Measurements from ENCODE around the gene IZUMO4.
"Not testable (repeated sequence)": the region's sequence is repeated elsewhere in the genome, so short reads cannot be mapped to it uniquely, and the experiment has no call there.

The IZUMO4 gene

GRCh38 chr19:2084993-2085720, 11.6 kb upstream of the IZUMO4 start:
- FAIRE-seq (no peak), DNase-seq (ENCODE audit: insufficient read length, low spot score) (no peak)
- no peak for TF ChIP-seq CTCF (IDR thresholded peaks at IDR 0.05; ENCODE audit: insufficient read depth, missing control alignments)

GRCh38 chr19:2086695-2087620, 9.8 kb upstream of the IZUMO4 start:
- not testable (repeated sequence) for FAIRE-seq; DNase-seq (ENCODE audit: insufficient read length, low spot score)

- no peak for TF ChIP-seq CTCF (IDR thresholded peaks at IDR 0.05; ENCODE audit: insufficient read depth, missing control alignments)
- DNase-seq (ENCODE audit: insufficient read length, low spot score) (no peak), FAIRE-seq (no peak)
These were observed 9.1 kb upstream of the IZUMO4 start for GRCh38 chr19:2087621-2088100.

- DNase-seq (ENCODE audit: insufficient read length, low spot score) (no peak), FAIRE-seq (no peak)
- TF ChIP-seq CTCF (IDR thresholded peaks at IDR 0.05; ENCODE audit: insufficient read depth, missing control alignments): no peak
These were observed 7.6 kb upstream of the IZUMO4 start for GRCh38 chr19:2089001-2089711.

- no peak for FAIRE-seq
- no peak for DNase-seq (ENCODE audit: insufficient read length, low spot score)
- TF ChIP-seq CTCF (IDR thresholded peaks at IDR 0.05; ENCODE audit: insufficient read depth, missing control alignments): no peak
These were observed 7.0 kb upstream of the IZUMO4 start for GRCh38 chr19:2089727-2090053.

- FAIRE-seq; DNase-seq (ENCODE audit: insufficient read length, low spot score): not testable (repeated sequence)
These were observed 4.7 kb upstream of the IZUMO4 start for GRCh38 chr19:2091926-2092525.

- DNase-seq (ENCODE audit: insufficient read length, low spot score) (peak; percentile 69), FAIRE-seq (no peak)
- peak; percentile 3 for TF ChIP-seq CTCF (IDR thresholded peaks at IDR 0.05; ENCODE audit: insufficient read depth, missing control alignments)
These were observed 658 bp upstream of the IZUMO4 start, which contains the start of gene MOB3A for GRCh38 chr19:2096034-2096479. Gene MOB3A, minus strand, starts transcription at chr19:2096326. Its CDS starts 17,766 bp downstream, at chr19:2078560.
